PC-9 (cell line): Measurements from ENCODE around the gene GALR2.

Experiments
- CTCF ChIP-seq: fragments of 200-600 bp; sonication (generic); conservative IDR thresholded peaks from 2 replicates; pipeline ENCODE4 v1.6.1; 2017; ENCODE audit warnings: mixed run types, antibody characterized with exemption, mild to moderate bottlenecking, moderate library complexity
- EZH2 ChIP-seq: fragments of 200-600 bp; sonication (generic); IDR thresholded peaks from 2 replicates; pipeline ENCODE4 v1.8.0; 2017; ENCODE audit warnings: antibody characterized with exemption, low read depth

GRCh38 chr17:76090517-76091129 is 16.0 kb downstream of the GALR2 start:
- TF ChIP-seq CTCF = no peak
- TF ChIP-seq EZH2 = no peak
